GM12872 (cell line): ENCODE results near the gene KIRREL1.
A peak's percentile ranks its signal among the peaks of the same experiment; 100 is the strongest.

Experiments
- TF ChIP-seq, protein P1 (sequence below): IDR thresholded peaks from 3 replicates; pipeline ENCODE4 v1.5.1; 2011; ENCODE audit warnings: low read depth, mild to moderate bottlenecking, low read length, moderate library complexity; ENCODE audit not compliant: insufficient read depth

KIRREL1 gene

DNA sequence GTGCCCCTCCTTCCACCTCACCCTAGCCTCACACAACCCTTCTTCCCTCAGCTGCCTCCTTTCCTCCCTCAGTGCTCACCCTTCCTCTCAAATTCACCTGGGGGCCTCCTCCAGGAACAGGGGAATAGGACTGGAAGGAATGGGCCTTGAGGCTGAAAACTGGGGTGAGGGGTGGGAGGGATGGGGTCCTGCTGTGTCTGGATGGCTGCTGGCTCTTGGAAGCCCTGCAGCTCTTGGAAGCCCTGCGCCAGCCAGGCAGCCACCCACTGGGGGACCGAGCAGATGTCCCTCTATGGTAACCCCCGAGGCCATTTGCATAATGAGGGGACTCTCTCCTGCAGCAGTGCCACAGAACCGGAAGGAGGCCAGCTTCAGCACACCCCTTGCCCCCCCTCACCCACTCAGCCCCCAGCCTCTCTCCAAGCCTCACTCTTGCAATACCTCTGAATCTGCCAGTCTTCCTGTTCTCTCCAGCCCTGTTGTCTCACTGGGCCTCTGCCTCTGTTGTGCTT, 85.2 kb downstream of the KIRREL1 start:
- TF ChIP-seq, protein P1, sequence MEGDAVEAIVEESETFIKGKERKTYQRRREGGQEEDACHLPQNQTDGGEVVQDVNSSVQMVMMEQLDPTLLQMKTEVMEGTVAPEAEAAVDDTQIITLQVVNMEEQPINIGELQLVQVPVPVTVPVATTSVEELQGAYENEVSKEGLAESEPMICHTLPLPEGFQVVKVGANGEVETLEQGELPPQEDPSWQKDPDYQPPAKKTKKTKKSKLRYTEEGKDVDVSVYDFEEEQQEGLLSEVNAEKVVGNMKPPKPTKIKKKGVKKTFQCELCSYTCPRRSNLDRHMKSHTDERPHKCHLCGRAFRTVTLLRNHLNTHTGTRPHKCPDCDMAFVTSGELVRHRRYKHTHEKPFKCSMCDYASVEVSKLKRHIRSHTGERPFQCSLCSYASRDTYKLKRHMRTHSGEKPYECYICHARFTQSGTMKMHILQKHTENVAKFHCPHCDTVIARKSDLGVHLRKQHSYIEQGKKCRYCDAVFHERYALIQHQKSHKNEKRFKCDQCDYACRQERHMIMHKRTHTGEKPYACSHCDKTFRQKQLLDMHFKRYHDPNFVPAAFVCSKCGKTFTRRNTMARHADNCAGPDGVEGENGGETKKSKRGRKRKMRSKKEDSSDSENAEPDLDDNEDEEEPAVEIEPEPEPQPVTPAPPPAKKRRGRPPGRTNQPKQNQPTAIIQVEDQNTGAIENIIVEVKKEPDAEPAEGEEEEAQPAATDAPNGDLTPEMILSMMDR, result no peak

DNA sequence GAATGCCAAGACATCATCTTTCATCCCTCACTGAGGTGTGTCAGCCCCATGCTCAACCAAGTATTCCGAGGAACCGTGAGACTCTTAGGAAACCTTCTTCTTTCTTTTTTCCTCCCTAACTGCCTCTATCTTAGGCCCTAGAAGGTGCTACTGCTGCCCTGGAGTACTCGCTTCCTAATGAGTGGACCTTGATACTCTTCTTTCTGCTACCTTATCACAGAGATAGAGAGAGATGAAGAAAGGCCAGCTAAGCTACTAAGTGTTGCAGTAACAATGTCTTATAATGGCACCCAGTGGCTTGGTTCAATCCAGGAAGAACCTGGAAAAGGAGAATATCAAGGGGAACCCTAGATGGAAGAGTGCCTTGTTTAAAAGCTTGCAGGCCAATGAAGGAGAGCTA, 86.6 kb downstream of the KIRREL1 start:
- TF ChIP-seq, protein P1, result no peak

DNA sequence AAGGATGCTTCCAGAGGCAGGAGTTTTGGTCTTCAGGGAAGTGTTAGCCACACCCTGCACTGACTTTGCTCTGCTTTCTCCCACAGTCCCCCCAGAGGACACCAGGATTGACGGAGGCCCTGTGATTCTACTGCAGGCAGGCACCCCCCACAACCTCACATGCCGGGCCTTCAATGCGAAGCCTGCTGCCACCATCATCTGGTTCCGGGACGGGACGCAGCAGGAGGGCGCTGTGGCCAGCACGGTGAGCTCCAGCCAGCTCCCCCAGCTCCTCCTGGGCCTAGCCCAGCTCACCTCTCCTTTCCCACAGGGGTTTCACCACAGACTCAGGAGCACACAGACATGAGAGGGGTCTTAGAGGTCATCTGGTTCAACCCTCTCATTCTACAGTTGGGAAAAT, 90.9 kb downstream of the KIRREL1 start:
- TF ChIP-seq, protein P1, result no peak

- TF ChIP-seq, protein P1, result no peak
Measured at GRCh38 chr1:158084747-158085146, 91.3 kb downstream of the KIRREL1 start.

GRCh38 chr1:158087320-158087927, 94.0 kb downstream of the KIRREL1 start:
- TF ChIP-seq, protein P1, result peak; percentile 97

- TF ChIP-seq, protein P1, result no peak
Measured at GRCh38 chr1:158089476-158089875, 96.0 kb downstream of the KIRREL1 start.

DNA sequence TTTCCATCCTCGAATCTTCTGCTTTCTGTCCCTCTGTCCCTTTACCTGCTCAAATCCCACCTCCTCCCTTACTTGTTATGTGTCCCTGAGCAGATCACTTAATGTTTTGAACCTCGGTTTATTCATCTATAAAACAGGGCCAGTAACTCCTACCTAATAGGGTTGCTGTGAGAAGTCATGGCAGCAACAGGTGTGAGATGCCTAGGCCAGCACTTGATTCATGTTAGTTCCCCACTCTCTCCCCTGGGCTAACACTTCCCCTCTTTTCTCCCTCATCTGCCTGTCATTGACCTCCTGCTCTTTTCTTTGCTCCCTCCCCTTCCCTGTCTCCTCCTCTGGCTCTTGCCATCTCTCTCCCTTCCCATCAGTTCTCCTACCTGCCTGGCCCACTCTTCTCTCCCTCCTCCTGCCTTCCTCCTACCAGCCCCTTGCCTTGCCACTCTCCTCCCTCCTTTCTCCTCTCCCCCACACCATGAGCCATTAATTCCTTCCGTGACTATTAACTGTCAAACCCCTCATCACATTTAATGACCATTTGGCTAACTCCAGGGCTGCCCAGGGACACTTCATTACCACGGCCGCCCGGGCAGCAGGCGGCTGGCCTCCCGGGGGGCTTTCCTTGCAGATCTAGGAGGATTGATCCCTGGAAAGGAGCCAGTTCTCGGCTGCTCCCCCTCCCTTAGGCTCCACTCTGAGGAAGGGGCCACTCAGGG, 96.6 kb downstream of the KIRREL1 start:
- TF ChIP-seq, protein P1, result no peak
